Endothelial cell of hepatic sinusoid (primary cell): ENCODE measurements around the gene METTL21A.
"Not testable (repeated sequence)": the region's sequence is repeated elsewhere in the genome, so short reads cannot be mapped to it uniquely, and the experiment has no call there.

ENCODE experiments used
- in situ Hi-C: cut with HindIII; loops from 2 replicates; pipeline ENCODE4 v1.10.0; 2017; ENCODE audit warnings: low sequenced_read_pairs

METTL21A gene

GRCh38 chr2:207625014-207625907 lies at the start of gene METTL21A:
Gene METTL21A, minus strand, starts transcription at chr2:207625394. Its CDS starts 1,019 bp downstream, at chr2:207624375.
- in situ Hi-C loops, result no loop called here

GRCh38 chr2:207674826-207675225 lies 49.6 kb upstream of the METTL21A start:
- in situ Hi-C loops, result loop anchor here (5.0 kb wide), 1 partner anchor 37 kb away; the partner anchor contains the start of gene CCNYL1

GRCh38 chr2:207674266-207674774 lies 49.1 kb upstream of the METTL21A start:
- in situ Hi-C loops, result no loop called here

GRCh38 chr2:207673431-207673830 lies 48.2 kb upstream of the METTL21A start:
- in situ Hi-C loops, result no loop called here

GRCh38 chr2:207670887-207671286 lies 45.7 kb upstream of the METTL21A start:
- in situ Hi-C loops, result no loop called here

- in situ Hi-C loops, result no loop called here
Measured at GRCh38 chr2:207663870-207664545, 38.8 kb upstream of the METTL21A start.

- in situ Hi-C loops, result no loop called here
Measured at GRCh38 chr2:207662203-207662602, 37.0 kb upstream of the METTL21A start.

- in situ Hi-C loops, result no loop called here
Measured at GRCh38 chr2:207660994-207661393, 35.8 kb upstream of the METTL21A start.

GRCh38 chr2:207658156-207658555 lies 33.0 kb upstream of the METTL21A start:
- in situ Hi-C loops, result no loop called here

GRCh38 chr2:207655000-207655399 lies 29.8 kb upstream of the METTL21A start:
- in situ Hi-C loops, result no loop called here

- in situ Hi-C loops, result not testable (repeated sequence)
Measured at GRCh38 chr2:207646582-207646981, 21.4 kb upstream of the METTL21A start.

- in situ Hi-C loops, result no loop called here
Measured at GRCh38 chr2:207643892-207644291, 18.7 kb upstream of the METTL21A start.

- in situ Hi-C loops, result no loop called here
Measured at GRCh38 chr2:207640661-207641060, 15.5 kb upstream of the METTL21A start.

- in situ Hi-C loops, result no loop called here
Measured at GRCh38 chr2:207640160-207640559, 15.0 kb upstream of the METTL21A start.

- in situ Hi-C loops, result not testable (repeated sequence)
Measured at GRCh38 chr2:207639288-207639687, 14.1 kb upstream of the METTL21A start.

GRCh38 chr2:207635468-207636200 lies 10.4 kb upstream of the METTL21A start:
- in situ Hi-C loops, result no loop called here

- in situ Hi-C loops, result no loop called here
Measured at GRCh38 chr2:207633686-207634085, 8.5 kb upstream of the METTL21A start.

GRCh38 chr2:207632575-207633493 lies 7.6 kb upstream of the METTL21A start:
- in situ Hi-C loops, result no loop called here

- in situ Hi-C loops, result no loop called here
Measured at GRCh38 chr2:207630491-207630890, 5.3 kb upstream of the METTL21A start.

GRCh38 chr2:207629553-207629952 lies 4.4 kb upstream of the METTL21A start:
- in situ Hi-C loops, result no loop called here
